HG03354 (cell line): ENCODE data around the gene SLC9A9.
"Not testable (repeated sequence)": the region's sequence is repeated elsewhere in the genome, so short reads cannot be mapped to it uniquely, and the experiment has no call there.

Experiments used
- ATAC-seq: cut with Tn5 transposase; IDR thresholded peaks from one replicate; pipeline ENCODE4 v1.9.1; 2021; ENCODE audit warnings: mild to moderate bottlenecking; ENCODE audit not compliant: unreplicated experiment, poor library complexity, severe bottlenecking

Gene SLC9A9

GRCh38 chr3:143291836-143292447, 556.3 kb downstream of the SLC9A9 start:
- no peak for ATAC-seq

GRCh38 chr3:143288944-143289343, 559.3 kb downstream of the SLC9A9 start:
- ATAC-seq = no peak

- no peak for ATAC-seq
Observed at GRCh38 chr3:143287403-143287802, 560.9 kb downstream of the SLC9A9 start.

- no peak for ATAC-seq
Observed at GRCh38 chr3:143286392-143287010, 561.8 kb downstream of the SLC9A9 start.

GRCh38 chr3:143283432-143284128, 564.7 kb downstream of the SLC9A9 start:
- ATAC-seq = no peak

GRCh38 chr3:143280984-143281383, 567.3 kb downstream of the SLC9A9 start:
- ATAC-seq = no peak

- ATAC-seq = not testable (repeated sequence)
Observed at GRCh38 chr3:143279567-143279966, 568.7 kb downstream of the SLC9A9 start.

GRCh38 chr3:143278721-143279120, 569.5 kb downstream of the SLC9A9 start:
- ATAC-seq = no peak

GRCh38 chr3:143277531-143277930, 570.7 kb downstream of the SLC9A9 start:
- no peak for ATAC-seq

GRCh38 chr3:143276592-143276991, 571.7 kb downstream of the SLC9A9 start:
- peak; percentile 85 for ATAC-seq

GRCh38 chr3:143273975-143274690, 574.1 kb downstream of the SLC9A9 start:
- no peak for ATAC-seq

- ATAC-seq = no peak
Observed at GRCh38 chr3:143271136-143271535, 577.1 kb downstream of the SLC9A9 start.

- no peak for ATAC-seq
Observed at GRCh38 chr3:143269741-143270140, 578.5 kb downstream of the SLC9A9 start.

GRCh38 chr3:143267989-143268388, 580.3 kb downstream of the SLC9A9 start:
- ATAC-seq = no peak

GRCh38 chr3:143266927-143267326, 581.3 kb downstream of the SLC9A9 start:
- peak; percentile 84 for ATAC-seq

- no peak for ATAC-seq
Observed at GRCh38 chr3:143266511-143266910, 581.8 kb downstream of the SLC9A9 start.

GRCh38 chr3:143265501-143266070, 582.7 kb downstream of the SLC9A9 start:
- no peak for ATAC-seq

- no peak for ATAC-seq
Observed at GRCh38 chr3:143263852-143264513, 584.3 kb downstream of the SLC9A9 start.

GRCh38 chr3:143261848-143262247, 586.4 kb downstream of the SLC9A9 start:
- no peak for ATAC-seq

- no peak for ATAC-seq
Observed at GRCh38 chr3:143258692-143259091, 589.6 kb downstream of the SLC9A9 start.
